ENCODE data around the gene NFIX. TPM values are rescaled to one million over a fixed set of nuclear protein-coding genes. Genes with fewer than 3 reads are reported as not detected.

NFIX gene
- total RNA-seq, 2 donors from 2014 or later, result 16.9 to 26.7 TPM

DNA sequence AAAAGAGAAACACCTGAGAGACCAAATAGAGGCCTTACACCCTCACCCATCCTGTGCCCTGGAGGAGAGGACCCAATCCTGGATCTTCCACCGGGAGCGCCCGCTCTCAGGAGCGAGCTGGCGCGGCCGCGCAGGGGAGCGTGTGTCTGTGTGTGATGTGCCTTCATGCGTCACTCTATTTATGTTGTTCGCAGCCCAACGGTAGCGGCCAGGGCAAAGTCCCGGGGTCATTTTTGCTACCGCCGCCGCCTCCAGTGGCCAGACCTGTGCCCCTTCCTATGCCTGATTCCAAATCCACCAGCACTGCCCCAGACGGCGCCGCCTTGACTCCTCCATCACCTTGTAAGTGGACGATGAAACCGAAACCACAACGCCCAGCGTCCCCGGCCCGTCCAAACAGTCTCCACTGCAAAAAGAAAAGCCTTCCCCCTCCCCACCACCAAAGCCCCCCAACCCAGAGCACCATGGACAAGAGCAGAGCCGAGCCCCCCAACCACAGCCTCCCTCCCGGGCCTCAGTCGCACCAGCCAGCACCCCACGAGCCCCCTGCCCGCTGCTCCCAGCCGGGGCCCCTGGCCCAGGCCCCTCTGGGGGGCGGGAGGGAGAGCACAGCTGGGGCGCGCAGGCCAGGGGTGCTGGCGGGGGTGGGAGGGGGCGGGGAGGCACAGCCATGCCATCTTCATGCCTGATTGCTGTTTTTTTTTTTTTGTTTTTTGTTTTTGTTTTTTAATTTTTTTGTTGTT, 92.7 kb downstream of the NFIX start:
- DNase-seq, result no peak
- Histone ChIP-seq H3K27ac (no peak overlapping the region), H3K4me3 (no peak overlapping the region), H3K9me3 (no peaks in the 10 kb centered on the region), H3K27me3 (no peaks in the 10 kb centered on the region), H3K4me1 (no peaks in the 10 kb centered on the region), H3K36me3 (replicated peaks in 1 of 2; ENCODE audit: insufficient read depth in 1 of 2, low read depth in 2 of 2) (no peaks in the 10 kb centered on the region)
- ATAC-seq, result no peak
- 86 to 93% methylated on average over 35 of the region's 37 CpGs for WGBS, 2 donors
- intact Hi-C loops (cut with DNase I), result no loop called here
- TF ChIP-seq POLR2A (IDR thresholded peaks at IDR 0.05), result no peak
- TF ChIP-seq, protein P1, sequence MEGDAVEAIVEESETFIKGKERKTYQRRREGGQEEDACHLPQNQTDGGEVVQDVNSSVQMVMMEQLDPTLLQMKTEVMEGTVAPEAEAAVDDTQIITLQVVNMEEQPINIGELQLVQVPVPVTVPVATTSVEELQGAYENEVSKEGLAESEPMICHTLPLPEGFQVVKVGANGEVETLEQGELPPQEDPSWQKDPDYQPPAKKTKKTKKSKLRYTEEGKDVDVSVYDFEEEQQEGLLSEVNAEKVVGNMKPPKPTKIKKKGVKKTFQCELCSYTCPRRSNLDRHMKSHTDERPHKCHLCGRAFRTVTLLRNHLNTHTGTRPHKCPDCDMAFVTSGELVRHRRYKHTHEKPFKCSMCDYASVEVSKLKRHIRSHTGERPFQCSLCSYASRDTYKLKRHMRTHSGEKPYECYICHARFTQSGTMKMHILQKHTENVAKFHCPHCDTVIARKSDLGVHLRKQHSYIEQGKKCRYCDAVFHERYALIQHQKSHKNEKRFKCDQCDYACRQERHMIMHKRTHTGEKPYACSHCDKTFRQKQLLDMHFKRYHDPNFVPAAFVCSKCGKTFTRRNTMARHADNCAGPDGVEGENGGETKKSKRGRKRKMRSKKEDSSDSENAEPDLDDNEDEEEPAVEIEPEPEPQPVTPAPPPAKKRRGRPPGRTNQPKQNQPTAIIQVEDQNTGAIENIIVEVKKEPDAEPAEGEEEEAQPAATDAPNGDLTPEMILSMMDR (IDR thresholded peaks at IDR 0.05), result no peak

DNA sequence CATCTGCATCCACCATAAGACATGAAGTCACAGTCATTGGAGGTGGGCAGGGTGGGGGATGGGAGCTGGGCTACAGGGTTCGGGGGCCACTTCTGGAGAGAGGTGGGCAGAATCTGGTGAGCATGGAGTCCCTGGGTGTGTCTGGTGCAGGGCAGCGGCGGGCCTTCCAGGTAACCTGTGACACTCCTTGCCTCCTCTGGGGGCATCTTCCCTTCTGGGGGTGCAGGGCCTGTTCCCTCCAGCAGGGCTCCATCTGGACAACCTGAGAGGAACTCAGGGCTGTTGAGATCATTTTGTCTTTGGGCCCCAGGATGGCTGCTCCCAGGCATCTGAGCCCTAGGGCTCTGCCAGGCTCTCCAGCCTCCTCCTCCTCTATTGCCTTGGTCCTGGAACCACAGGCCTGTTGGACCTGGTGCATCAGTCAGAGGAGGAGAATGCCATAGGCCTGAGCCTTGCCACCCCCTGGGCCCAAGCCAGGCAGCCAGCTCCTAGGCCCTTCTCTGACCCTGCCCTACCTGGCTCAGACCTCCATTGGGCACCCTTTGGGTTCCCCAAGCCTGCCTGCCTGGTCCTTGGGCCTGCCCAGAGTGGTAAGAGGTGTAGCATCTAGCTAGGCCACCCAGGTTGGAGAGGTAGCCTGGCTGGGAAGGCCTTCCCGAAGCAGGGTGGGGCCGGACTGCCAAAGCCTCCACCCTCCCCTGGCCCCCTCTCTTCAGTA, 94.0 kb downstream of the NFIX start:
- WGBS, 2 donors, result 80 to 91% methylated on average over 1 to 5 of the region's 5 CpGs

DNA sequence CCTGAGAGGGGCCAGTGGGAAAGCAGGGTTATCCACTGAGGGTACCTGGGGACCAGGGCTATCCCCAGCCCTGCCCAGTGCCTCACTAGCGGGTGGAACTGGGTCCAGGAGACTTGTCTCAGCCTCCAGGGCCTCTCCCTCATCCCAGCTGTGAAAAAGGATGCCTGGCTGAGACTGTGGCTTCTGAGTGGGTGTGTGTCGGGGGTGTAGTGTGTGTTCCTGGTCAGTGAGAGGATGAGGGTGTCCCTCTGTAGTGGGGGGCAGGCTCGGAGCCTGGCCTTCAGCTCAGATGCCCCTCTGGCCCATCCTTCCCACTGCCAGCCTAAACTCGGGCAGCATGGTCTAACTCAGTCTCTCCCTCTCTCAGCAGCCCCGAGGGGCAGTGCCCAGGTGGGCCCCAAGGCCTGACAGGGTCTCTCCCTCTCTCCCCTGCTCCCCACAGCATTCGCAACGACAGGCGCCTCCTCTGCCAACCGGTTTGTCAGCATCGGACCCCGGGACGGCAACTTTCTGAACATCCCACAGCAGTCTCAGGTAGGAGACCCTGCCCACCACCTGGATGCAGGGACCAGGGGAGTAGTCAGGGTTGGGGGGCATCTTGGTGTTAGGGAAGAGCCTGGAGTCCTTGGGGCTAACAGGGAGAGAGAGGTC, 94.7 kb downstream of the NFIX start:
- no peaks in the 10 kb centered on the region for H3K9me3 ChIP-seq
- WGBS, 2 donors, result 81 to 86% methylated on average over 10 to 12 of the region's 12 CpGs
- intact Hi-C loops (cut with DNase I), result no loop called here
- no peaks in the 10 kb centered on the region for H3K27me3 ChIP-seq
- ATAC-seq (no peak), DNase-seq (no peak)
- H3K27ac ChIP-seq, result no peak overlapping the region
- H3K36me3 ChIP-seq (replicated peaks in 1 of 2; ENCODE audit: insufficient read depth in 1 of 2, low read depth in 2 of 2), result no peaks in the 10 kb centered on the region
- no peak for TF ChIP-seq POLR2A (IDR thresholded peaks at IDR 0.05)
- TF ChIP-seq, protein P1 (IDR thresholded peaks at IDR 0.05), result no peak
- H3K4me1 ChIP-seq, result no peaks in the 10 kb centered on the region
- H3K4me3 ChIP-seq, result no peak overlapping the region

More for the DNA sequence above, 94.0 kb downstream of the NFIX start:
- Histone ChIP-seq H3K4me1 (no peaks in the 10 kb centered on the region), H3K27me3 (no peaks in the 10 kb centered on the region), H3K9me3 (no peaks in the 10 kb centered on the region), H3K27ac (no peak overlapping the region), H3K36me3 (replicated peaks in 1 of 2; ENCODE audit: insufficient read depth in 1 of 2, low read depth in 2 of 2) (no peaks in the 10 kb centered on the region), H3K4me3 (no peak overlapping the region)
- ATAC-seq (no peak), DNase-seq (no peak)
- TF ChIP-seq, protein P1 (IDR thresholded peaks at IDR 0.05), result peak in 1 of 7 experiments; percentile 7
- no peak for TF ChIP-seq POLR2A (IDR thresholded peaks at IDR 0.05)
- intact Hi-C loops (cut with DNase I), result no loop called here

DNA sequence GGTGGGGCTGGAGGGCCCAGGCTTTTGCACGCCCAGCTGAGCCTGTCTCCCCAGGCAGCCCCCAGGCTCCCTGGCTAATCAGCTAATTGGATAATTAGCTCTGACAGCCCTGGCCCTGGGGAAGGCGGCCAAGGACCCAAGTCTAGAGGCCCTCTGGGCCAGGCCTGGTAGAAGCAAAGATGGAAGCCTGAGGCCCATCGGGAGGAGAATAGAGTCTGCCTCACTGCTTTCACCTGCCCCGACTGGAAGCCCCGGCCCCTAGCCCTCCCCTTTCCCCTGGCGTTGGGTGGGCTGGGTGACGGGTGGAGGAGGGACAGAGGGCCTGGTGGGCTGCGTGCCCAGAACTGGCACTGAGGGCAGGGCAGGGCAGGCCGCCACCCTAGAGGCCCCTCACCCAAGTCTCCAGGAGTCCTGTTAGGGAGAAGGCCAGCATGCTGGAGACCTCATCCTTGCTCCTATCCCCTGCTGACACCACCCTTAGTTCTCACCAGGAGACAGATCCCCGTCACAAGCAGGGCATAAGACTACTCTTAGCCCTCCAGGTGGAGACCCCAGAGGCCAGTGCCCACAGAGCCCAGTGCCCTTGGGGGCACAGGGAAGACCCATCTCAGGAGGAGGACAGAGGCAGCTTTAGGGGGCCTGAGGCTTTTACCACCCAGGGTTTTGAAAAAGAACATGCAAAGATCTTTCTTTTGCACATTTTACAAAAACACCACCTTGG, 95.4 kb downstream of the NFIX start:
- Histone ChIP-seq H3K4me3 (no peak overlapping the region), H3K9me3 (no peaks in the 10 kb centered on the region), H3K36me3 (replicated peaks in 1 of 2; ENCODE audit: insufficient read depth in 1 of 2, low read depth in 2 of 2) (no peaks in the 10 kb centered on the region), H3K27me3 (no peaks in the 10 kb centered on the region), H3K4me1 (no peaks in the 10 kb centered on the region), H3K27ac (no peak overlapping the region)
- DNase-seq, result no peak
- ATAC-seq, result no peak
- no peak for TF ChIP-seq POLR2A (IDR thresholded peaks at IDR 0.05)
- TF ChIP-seq, protein P1 (IDR thresholded peaks at IDR 0.05), result no peak
- intact Hi-C loops (cut with DNase I), result no loop called here
- WGBS, 2 donors, result 88% methylated on average over 10 of the region's 10 CpGs; no CpG with 5 or more reads in 1 of the 2 donors

Measured in body of pancreas (tissue), 4 donors.